ENCODE measurements around the gene PSME3IP1.
"Not testable (repeated sequence)": the region's sequence is repeated elsewhere in the genome, so short reads cannot be mapped to it uniquely, and the experiment has no call there.

The PSME3IP1 gene

GRCh38 chr16:57127037-57127763, 58.6 kb downstream of the PSME3IP1 start:
- DNase-seq (ENCODE audit: insufficient read length, low spot score) (no peak), FAIRE-seq (peak; percentile 75)

DNA sequence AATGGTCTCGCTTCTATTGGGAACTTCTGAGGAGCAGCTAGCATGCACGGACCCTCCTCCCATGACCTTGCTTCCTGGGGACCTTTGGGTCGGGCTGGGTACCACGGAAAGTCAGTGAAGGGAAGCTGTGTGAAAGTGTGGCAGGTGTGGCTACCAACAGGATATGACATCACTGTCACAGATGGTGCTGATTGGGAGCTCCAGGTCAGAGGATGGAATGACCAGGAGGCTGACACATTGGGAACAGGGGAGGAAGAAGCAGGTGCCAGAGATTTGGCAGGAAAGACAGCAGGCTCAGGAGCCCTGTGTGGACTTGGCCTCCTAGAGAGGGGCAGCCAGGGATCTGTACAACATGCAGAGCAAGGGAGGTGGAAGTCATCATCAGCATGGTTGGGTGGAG, 59.4 kb downstream of the PSME3IP1 start:
- DNase-seq (ENCODE audit: insufficient read length, low spot score) (no peak), FAIRE-seq (no peak)

DNA sequence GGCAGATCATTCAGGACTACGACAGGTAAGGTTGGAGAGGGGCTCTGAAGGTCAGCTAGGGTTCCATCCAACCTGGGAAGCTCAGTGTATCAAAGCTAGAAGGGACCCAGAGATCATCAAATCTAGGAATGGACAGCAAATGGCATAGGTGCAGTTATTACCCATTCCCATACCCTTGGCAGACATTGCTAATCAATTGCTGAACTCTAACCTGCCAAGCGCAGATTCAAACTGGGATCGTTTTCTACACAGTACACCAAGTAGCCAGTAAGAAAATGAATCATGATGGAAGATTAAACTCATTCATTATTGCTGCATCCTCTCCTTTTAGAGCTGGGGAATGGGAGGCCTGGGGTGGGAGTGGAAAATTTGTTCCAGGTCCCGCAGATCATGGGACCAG, 59.9 kb downstream of the PSME3IP1 start:
- DNase-seq (ENCODE audit: insufficient read length, low spot score) (no peak), FAIRE-seq (no peak)

DNA sequence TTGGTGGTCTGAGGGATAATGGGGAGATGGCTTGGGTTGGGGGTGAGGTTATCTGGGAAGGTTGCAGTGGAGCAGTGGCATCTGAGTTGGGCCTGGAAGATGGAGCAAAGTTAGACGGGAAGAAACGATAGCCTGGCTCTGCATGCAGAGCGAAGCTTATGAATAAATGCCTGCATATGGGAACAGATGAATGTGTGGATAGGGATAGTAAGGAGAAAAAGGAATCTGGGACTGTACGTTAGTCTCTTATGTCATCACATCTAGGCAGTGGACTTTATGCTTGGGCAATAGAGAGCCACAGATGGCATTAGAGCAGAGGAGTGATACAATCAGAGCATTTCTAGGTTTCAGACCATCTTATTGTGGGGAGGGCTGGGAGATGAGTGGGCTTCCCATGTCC, 60.5 kb downstream of the PSME3IP1 start:
- DNase-seq (ENCODE audit: insufficient read length, low spot score) = no peak
- no peak for FAIRE-seq

GRCh38 chr16:57123974-57124674, 61.7 kb downstream of the PSME3IP1 start:
- no peak for DNase-seq (ENCODE audit: insufficient read length, low spot score)
- no peak for FAIRE-seq

- no peak for DNase-seq (ENCODE audit: insufficient read length, low spot score)
- no peak for FAIRE-seq
Observed at GRCh38 chr16:57123216-57123973, 62.4 kb downstream of the PSME3IP1 start.

- DNase-seq (ENCODE audit: insufficient read length, low spot score) (no peak), FAIRE-seq (no peak)
Observed at GRCh38 chr16:57118461-57119084, 67.3 kb downstream of the PSME3IP1 start.

- DNase-seq (ENCODE audit: insufficient read length, low spot score) = no peak
Observed at GRCh38 chr16:57115514-57116182, 70.2 kb downstream of the PSME3IP1 start.

GRCh38 chr16:57115168-57115513, 70.7 kb downstream of the PSME3IP1 start:
- FAIRE-seq (no peak), DNase-seq (ENCODE audit: insufficient read length, low spot score) (no peak)

More at GRCh38 chr16:57115514-57116182, 70.2 kb downstream of the PSME3IP1 start:
- FAIRE-seq = no peak

DNA sequence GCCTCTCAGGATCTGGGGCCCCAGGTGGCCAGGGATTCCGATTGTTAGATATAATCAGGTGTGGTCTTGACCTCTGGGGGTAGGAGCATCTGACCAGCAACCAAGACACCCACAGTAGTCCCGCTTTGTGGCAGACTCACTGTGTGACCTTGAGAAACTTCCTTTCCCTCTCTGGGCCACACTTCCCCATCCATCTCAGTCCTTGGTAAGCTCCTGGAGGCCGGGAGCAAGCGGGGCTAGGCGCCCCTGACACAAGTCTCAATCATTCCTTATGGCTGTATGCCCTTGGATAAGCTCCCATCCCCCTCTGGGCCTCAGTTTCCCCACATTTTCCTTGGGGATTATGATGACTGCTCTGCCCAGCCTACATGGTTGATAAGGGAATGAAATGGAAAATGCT, 72.2 kb downstream of the PSME3IP1 start:
- no peak for DNase-seq (ENCODE audit: insufficient read length, low spot score)

DNA sequence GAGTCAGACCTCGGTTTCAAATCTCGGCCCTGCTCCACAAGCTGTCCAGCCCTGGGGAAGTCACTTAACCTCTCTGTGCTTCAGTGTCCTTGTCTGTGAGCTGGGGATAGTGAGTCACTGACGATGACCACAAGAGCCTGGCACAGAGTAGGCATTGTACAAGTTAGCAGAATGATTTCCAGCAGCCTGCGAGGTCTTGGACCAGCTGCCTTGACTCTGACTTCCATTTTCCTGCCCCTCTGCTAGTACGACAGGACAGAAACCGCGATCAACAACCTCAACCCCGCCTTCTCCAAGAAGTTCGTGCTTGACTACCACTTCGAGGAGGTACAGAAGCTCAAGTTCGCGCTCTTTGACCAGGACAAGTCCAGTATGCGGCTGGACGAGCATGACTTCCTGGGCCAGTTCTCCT, 72.8 kb downstream of the PSME3IP1 start:
- no peak for DNase-seq (ENCODE audit: insufficient read length, low spot score)
- peak; percentile 76 for FAIRE-seq

More for the DNA sequence above, 72.2 kb downstream of the PSME3IP1 start:
- peak; percentile 28 for FAIRE-seq

DNA sequence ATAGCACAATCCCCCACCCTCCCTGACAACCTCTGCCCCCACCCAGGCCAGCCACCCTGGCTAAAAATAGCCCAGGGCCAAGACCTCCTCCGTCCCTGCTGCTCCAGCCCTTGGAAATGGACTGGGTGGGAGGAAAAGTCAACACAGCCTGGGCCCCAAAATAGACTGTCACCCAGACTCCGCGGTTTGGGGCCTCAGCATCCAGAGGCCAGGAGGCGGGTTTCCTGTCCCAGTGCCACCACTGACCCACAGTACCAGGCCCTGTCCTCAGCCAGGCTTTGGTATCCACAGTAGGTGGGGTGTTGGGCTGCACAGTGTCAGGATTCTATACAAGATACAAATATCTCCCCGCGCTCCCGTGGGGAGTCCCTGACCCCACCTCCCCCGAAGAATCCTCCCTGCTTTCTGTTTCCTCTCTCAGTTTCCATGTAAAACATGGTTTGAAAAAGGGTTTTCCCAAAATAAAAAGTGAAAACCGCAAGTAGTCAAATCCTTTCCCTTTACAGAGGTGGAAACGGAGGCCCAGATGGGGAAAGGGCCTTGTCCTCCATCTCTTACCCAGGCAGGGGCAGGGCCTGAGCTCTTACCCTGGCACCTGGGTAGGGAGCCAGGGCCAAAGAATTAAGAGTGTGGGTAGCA, 73.3 kb downstream of the PSME3IP1 start:
- DNase-seq (ENCODE audit: insufficient read length, low spot score) (no peak), FAIRE-seq (peak; percentile 26)

DNA sequence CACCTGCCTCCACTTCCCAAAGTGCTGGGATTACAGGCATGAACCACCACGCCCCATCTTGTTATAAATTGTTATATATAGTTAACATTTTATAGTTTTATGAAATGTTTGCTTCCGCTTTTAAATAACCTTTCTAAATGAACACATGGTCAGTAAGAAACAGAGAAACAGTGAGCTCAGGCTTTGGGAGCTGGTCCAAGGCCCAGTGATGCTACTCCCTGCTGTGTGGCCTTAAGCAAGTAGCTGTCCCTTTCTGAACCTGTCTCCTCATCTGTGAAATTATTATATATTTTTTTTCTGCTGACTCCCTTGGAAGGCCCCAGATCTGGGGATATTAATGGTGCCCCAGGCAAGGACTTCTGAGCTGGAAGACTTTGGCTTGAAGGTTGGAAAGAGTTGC, 74.4 kb downstream of the PSME3IP1 start:
- FAIRE-seq (no peak), DNase-seq (ENCODE audit: insufficient read length, low spot score) (no peak)

DNA sequence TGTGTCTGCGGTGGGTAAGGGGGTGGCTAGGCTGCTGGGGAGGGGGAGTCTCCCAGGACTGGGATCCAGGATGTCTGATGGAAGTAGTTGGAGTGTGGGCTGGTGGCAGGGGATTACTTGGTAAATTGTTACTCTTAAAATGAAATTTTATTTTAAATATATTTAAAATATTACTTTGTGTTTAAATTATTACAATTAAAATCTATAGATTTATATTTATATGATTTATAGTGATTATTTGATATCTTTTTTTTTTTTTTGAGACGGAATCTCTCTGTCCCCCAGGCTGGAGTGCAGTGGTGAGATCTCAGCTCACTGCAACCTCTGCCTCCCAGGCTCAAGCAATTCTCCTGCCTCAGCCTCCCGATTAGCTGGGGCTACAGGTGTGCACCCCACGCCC, 74.9 kb downstream of the PSME3IP1 start:
- FAIRE-seq = no peak
- DNase-seq (ENCODE audit: insufficient read length, low spot score) = no peak

DNA sequence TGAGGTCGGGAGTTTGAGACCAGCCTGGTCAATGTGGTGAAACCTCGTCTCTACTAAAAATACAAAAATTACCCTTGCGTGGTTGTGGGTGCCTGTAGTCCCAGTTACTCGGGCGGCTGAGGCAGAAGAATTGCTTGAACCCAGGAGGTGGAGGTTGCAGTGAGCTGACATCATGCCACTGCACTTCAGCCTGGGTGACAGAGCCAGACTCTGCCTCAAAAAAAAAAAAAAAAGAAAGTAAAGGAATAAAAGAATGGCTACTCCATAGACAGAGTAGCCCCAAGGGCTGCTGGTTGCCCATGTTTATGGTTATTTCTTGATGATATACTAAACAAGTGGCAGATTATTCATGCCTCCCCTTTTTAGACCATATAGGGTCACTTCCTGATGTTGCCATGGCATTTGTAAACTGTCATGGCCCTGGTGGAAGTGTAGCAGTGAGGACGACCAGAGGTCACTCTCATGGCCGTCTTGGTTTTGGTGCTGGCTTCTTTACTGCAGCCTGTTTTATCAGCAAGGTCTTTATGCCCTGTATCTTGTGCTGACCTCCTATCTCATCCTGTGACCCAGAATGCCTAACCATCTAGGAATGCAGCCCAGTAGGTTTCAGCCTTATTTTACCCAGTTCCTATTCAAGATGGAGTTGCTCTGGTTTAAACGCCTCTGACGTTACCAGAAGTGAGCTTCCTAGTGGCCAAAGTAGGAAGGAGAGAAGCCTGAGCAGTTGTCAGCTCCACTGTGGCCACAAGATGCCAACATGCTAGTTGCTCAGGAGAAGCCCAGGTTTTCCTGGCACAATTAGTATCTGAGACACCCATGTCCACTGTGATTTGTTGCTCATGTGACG, 76.4 kb downstream of the PSME3IP1 start:
- DNase-seq (ENCODE audit: insufficient read length, low spot score); FAIRE-seq: not testable (repeated sequence)

DNA sequence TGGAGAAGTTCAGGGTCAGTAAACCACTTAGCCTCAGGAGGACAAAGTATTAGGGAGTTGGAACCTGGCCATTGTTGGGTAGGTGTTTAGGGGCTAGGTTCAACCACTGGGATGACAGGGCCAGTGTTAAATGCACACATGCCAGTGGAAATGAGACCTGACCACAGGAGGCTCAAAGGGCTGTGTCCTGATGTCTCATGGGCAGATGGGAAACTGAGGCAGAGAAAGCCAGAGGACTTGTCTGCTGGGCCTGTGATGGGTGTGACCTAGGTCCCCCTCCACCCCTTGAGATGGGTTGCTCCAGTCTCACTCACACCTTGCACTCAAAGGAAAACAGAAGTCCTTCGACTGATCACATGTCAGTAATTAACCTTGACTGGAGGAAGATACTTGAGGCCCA, 77.4 kb downstream of the PSME3IP1 start:
- FAIRE-seq = no peak
- no peak for DNase-seq (ENCODE audit: insufficient read length, low spot score)

- FAIRE-seq = no peak
Observed at GRCh38 chr16:57107321-57107922, 78.4 kb downstream of the PSME3IP1 start.

GRCh38 chr16:57106767-57107166, 79.1 kb downstream of the PSME3IP1 start:
- no peak for DNase-seq (ENCODE audit: insufficient read length, low spot score)

More at GRCh38 chr16:57107321-57107922, 78.4 kb downstream of the PSME3IP1 start:
- DNase-seq (ENCODE audit: insufficient read length, low spot score) = no peak

GRCh38 chr16:57105184-57105583, 80.7 kb downstream of the PSME3IP1 start:
- FAIRE-seq (no peak), DNase-seq (ENCODE audit: insufficient read length, low spot score) (no peak)

More at GRCh38 chr16:57106767-57107166, 79.1 kb downstream of the PSME3IP1 start:
- FAIRE-seq = no peak
